Upper lobe of right lung (tissue), 1 donor: ENCODE data around the gene SIRT4. TPM values are rescaled to one million over a fixed set of nuclear protein-coding genes. Genes with fewer than 3 reads are reported as not detected.
"Not testable (repeated sequence)": the region's sequence is repeated elsewhere in the genome, so short reads cannot be mapped to it uniquely, and the experiment has no call there.

Experiments
- ATAC-seq: fragments of 200-7000 bp; cut with Tn5 transposase; one replicate; pipeline ENCODE4 v1.9.1; 2020; ENCODE audit warnings: mild to moderate bottlenecking, moderate library complexity
- DNase-seq: peaks from one replicate; pipeline ENCODE4 v3.0.0-alpha.2; 2020
- H3K27ac ChIP-seq: fragments of 200-600 bp; one replicate; pipeline ENCODE4 v1.8.0; 2022
- H3K27me3 ChIP-seq: fragments of 200-600 bp; one replicate; pipeline ENCODE4 v1.8.0; 2022; ENCODE audit warnings: mild to moderate bottlenecking
- H3K36me3 ChIP-seq: fragments of 200-600 bp; one replicate; pipeline ENCODE4 v1.8.0; 2022
- H3K4me1 ChIP-seq: fragments of 200-600 bp; one replicate; pipeline ENCODE4 v1.8.0; 2022
- H3K4me3 ChIP-seq: fragments of 200-600 bp; one replicate; pipeline ENCODE4 v1.8.0; 2022; ENCODE audit warnings: mild to moderate bottlenecking
- H3K9me3 ChIP-seq: fragments of 200-600 bp; one replicate; pipeline ENCODE4 v1.8.0; 2022
- intact Hi-C: fragments of 100-400 bp; cut with DNase I; formaldehyde crosslinking; loops from one replicate; pipeline ENCODE4 v1.11.0; 2022
- long read RNA-seq: library from polyadenylated mRNA; unstranded; transcript quantifications from one replicate; pipeline ENCODE4 v2.0.0, GENCODE V29; 2021
- total RNA-seq: library from RNA; stranded (reverse); fragmentation: NEBNext Ultra II Directional; extraction: Animal tissue kit (Norgen Biotek cat#: 25700); gene quantifications from one replicate; pipeline ENCODE4 v1.2.1, GENCODE V29; 2021
- TF ChIP-seq, protein P1 (sequence below): fragments of 200-600 bp; IDR thresholded peaks from one replicate; pipeline ENCODE4 v1.8.0; 2022; ENCODE audit warnings: antibody characterized with exemption
- donor health status: DM: no; HTN: yes; CAD: no; lungs with severe emphysema.

Gene SIRT4, protein sequence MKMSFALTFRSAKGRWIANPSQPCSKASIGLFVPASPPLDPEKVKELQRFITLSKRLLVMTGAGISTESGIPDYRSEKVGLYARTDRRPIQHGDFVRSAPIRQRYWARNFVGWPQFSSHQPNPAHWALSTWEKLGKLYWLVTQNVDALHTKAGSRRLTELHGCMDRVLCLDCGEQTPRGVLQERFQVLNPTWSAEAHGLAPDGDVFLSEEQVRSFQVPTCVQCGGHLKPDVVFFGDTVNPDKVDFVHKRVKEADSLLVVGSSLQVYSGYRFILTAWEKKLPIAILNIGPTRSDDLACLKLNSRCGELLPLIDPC
- 2.4 TPM for total RNA-seq
- long read RNA-seq, partial matches to known transcripts: 1 of 1 reads
- long read RNA-seq, other reads (novel, unspliced or antisense): 0 of 1 reads

DNA sequence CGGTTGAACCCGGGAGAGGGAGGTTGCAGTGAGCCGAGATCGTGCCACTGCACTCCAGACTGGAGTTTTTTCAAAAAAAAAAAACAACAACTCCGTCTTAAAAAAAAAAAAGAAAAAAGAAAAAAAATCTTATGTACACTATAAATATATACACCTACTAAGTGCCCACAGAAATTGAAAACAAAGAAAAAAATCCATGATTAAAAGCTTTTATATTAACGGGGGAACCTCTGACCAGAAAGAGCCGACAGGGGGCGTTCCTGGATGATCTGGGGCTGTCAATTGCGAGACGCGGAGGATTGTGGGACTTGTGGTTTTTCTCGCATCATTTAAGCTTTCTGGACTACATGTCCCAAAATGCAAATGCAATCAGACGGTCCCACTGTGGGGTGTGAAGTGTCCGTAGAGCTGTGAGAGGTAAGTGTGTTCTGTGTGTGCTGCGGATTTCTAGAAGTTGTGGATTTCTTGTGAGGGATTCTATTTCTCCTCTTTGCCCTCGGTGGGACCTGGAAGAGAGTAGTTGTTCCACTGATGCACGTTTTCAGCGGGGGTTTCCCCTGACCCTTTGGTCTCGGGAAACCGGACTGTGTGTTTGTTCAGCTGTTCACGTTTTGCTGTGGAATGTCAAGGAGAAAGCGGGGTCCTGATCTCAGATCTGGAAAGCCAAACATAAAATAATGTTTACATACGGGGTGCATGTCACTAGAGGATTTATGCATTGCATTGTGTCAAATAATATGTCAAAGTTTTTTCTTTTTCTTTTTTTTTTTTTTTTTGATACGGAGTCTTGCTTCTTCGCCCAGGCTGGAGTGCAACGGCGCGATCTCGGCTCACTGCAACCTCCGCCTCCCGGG lies at the start of gene SIRT4:
Gene SIRT4 (plus strand): TSS at position 360 of the 854 bp plus-strand sequence. CDS start 1,241 bp downstream, outside the sequence.
- Histone ChIP-seq H3K4me1 (no peaks in the 10 kb centered on the region), H3K9me3 (no peaks in the 10 kb centered on the region), H3K36me3 (no peaks in the 10 kb centered on the region), H3K27me3 (no peaks in the 10 kb centered on the region), H3K27ac (peak within 1 kb of the TSS; percentile 89), H3K4me3 (peak within 1 kb of the TSS; percentile 86)
- peak; percentile 99 for ATAC-seq
- intact Hi-C loops: no loop called here
- TF ChIP-seq, protein P1, sequence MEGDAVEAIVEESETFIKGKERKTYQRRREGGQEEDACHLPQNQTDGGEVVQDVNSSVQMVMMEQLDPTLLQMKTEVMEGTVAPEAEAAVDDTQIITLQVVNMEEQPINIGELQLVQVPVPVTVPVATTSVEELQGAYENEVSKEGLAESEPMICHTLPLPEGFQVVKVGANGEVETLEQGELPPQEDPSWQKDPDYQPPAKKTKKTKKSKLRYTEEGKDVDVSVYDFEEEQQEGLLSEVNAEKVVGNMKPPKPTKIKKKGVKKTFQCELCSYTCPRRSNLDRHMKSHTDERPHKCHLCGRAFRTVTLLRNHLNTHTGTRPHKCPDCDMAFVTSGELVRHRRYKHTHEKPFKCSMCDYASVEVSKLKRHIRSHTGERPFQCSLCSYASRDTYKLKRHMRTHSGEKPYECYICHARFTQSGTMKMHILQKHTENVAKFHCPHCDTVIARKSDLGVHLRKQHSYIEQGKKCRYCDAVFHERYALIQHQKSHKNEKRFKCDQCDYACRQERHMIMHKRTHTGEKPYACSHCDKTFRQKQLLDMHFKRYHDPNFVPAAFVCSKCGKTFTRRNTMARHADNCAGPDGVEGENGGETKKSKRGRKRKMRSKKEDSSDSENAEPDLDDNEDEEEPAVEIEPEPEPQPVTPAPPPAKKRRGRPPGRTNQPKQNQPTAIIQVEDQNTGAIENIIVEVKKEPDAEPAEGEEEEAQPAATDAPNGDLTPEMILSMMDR: peak; percentile 73
- DNase-seq: peak; percentile 89

DNA sequence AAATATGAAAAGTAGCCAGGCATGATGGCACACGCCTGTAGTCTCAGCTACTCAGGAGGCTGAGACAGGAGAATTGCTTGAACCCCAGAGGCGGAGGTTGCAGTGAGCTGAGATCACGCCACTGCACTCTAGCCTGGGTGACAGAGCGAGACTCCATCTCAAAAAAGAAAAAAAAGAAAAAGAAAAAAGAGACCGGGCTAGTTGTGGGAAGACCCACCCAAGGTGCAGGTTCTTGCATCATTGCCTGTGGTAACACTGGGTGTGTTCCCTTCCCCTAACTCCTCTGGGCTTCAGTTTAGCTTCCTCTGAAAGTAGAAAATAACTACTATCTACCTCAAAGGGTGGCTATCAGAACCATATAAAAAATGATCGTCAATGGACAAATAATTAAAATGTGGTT lies 48.8 kb upstream of the SIRT4 start:
- intact Hi-C loops, H3K27me3 ChIP-seq, H3K4me3 ChIP-seq, ATAC-seq, DNase-seq, H3K36me3 ChIP-seq, H3K9me3 ChIP-seq: not testable (repeated sequence)
- H3K4me1 ChIP-seq: peaks cover 85% of the 10 kb centered on the region
- H3K27ac ChIP-seq: peak overlapping the region; percentile 28

DNA sequence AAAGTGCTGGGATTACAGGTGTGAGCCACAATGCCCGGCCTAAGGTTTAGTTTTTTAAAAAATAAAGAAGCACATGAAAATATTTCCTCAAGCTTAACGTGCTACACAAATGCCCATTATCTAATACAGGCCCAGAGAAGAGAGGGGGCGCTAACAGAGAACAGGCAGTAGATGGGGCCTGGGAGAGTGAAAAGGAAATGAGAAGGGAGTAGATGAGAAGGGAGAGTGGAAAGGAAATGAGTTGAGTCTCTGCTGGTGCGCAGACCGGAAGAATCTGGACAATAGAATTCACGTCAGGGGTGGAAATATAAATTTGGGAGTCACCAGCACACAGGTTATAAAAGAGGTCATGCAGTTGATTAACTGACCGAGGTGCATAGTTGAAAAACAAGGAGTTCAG lies 47.3 kb upstream of the SIRT4 start:
- DNase-seq (no peak), ATAC-seq (no peak)
- TF ChIP-seq, protein P1: peak; percentile 12
- intact Hi-C loops: no loop called here
- H3K4me3 ChIP-seq: no peak overlapping the region
- H3K27ac ChIP-seq: peak overlapping the region; percentile 61
- peaks cover 84% of the 10 kb centered on the region for H3K4me1 ChIP-seq
- H3K27me3 ChIP-seq: no peaks in the 10 kb centered on the region
- H3K9me3 ChIP-seq: no peaks in the 10 kb centered on the region
- no peaks in the 10 kb centered on the region for H3K36me3 ChIP-seq

DNA sequence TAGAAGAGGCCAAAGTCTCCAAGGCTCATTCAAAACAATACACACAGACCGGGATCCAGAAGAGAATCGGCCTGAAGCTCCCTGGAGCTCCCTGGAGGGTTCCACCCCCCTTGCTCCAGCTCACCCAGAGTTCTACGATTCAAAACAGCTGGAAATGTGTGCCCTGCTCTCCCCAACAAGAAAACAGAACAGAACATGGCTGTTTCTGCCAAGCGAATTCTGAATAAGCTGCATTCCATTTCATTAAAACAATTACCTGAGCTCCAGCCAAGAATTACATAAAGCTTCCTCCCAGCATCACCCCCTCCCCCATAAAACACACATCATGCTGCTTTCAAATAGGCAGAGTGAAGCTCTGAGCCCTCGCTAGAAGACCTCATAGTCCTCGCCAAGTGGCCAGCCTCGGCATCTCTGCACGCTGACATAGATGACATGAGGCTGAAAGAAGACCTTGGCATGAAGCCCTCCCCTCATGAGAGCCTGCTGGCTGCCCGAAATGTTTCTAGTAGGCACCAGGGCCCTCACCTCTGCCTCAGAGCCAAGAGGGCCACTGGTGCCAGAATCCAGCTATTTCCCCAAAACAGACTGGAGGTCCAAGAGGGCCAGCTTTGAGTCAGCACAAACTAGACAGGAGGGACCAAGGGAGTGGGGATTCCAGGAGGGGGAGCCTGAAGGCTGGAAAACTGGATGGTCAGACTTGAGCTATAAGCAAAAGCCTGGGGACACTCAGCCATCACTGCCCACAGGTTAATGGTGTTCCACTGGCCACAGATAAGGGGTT lies 44.9 kb upstream of the SIRT4 start:
- Histone ChIP-seq H3K36me3 (no peaks in the 10 kb centered on the region), H3K9me3 (no peaks in the 10 kb centered on the region), H3K4me3 (no peak overlapping the region), H3K27ac (peak overlapping the region; percentile 81), H3K4me1 (peaks cover 70% of the 10 kb centered on the region), H3K27me3 (no peaks in the 10 kb centered on the region)
- peak; percentile 76 for ATAC-seq
- no peak for DNase-seq
- TF ChIP-seq, protein P1: no peak
- intact Hi-C loops: no loop called here

DNA sequence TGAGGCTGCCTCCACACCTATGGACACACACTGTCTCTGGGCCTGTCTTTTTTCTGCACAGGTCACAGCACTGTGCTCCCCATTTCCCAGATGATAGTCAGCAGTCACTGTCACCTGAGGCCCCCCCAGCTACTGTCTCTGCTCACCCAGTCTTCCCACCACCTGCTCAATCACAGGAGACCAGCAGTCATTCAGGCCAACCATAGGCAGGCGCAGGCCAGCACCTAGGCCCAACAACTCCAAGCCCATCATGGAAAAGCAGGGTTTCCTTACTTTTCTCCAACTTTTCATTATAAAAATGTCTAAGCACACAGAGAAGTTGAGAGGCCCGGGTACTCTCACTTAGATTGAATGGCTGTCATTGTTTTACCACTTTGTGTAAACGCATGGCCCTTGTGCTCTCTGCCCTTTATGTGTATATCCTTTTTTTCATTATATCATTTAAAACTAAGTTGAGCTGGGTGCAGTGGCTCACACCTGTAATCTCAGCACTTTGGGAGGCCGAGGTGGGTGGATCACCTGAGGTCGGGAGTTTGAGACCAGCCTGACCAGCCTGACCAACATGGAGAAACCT lies 43.7 kb upstream of the SIRT4 start:
- H3K27ac ChIP-seq: peak overlapping the region; percentile 81
- intact Hi-C loops: no loop called here
- TF ChIP-seq, protein P1: no peak

More for the DNA sequence above, 43.7 kb upstream of the SIRT4 start:
- no peaks in the 10 kb centered on the region for H3K9me3 ChIP-seq
- DNase-seq (no peak), ATAC-seq (no peak)
- no peaks in the 10 kb centered on the region for H3K27me3 ChIP-seq
- no peak overlapping the region for H3K4me3 ChIP-seq
- peaks cover 71% of the 10 kb centered on the region for H3K4me1 ChIP-seq
- H3K36me3 ChIP-seq: no peaks in the 10 kb centered on the region
